ENCODE data around the gene SPDYE16. TPM values are rescaled to one million over a fixed set of nuclear protein-coding genes. Genes with fewer than 3 reads are reported as not detected.
A peak's percentile ranks its signal among the peaks of the same experiment; 100 is the strongest.

The SPDYE16 gene
- total and polyA plus RNA-seq, 2 experiments from 2014 or later, result 0.55 TPM; not detected in 1

DNA sequence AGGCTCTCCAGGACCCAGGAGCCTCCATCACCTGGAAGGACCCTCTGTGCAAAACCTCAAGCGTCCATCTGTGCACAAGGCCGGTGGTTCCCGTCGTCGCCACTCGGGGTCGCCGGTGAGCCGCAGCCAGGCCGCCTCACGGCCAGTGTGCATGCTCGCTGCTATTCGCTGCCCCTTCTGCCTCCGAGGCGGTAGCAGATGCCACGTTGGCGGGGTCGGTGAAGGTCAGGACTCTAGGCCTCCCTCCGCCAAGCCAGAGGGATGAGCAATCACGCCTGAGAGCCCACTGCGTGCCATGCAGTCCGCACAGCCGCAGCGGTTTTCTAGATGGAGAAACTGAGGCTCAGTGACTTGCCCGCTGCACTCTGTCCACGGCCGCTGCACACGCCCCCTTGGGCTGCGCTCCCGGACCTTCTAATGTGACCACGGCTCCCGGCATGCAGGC is 27.1 kb downstream of the SPDYE16 start:
- Histone ChIP-seq H3K27ac (ENCODE audit: low read depth) (no peak overlapping the region), H4K20me1 (replicated peaks; ENCODE audit: insufficient read depth) (no peaks in the 10 kb centered on the region), H3K27me3 (ENCODE audit: insufficient read depth) (no peaks in the 10 kb centered on the region), H3K79me2 (replicated peaks; ENCODE audit: insufficient read depth) (no peaks in the 10 kb centered on the region), H3K4me2 (no peak overlapping the region), H3K4me3 (no peak overlapping the region), H3K36me3 (ENCODE audit: insufficient read depth) (no peaks in the 10 kb centered on the region), H3K9me2 (ENCODE audit: insufficient read depth) (no peaks in the 10 kb centered on the region), H2AFZ (peak overlapping the region; percentile 72; the same call in 1 of the 2 replicates), H3F3A (replicated peaks; ENCODE audit: low read depth) (no peaks in the 10 kb centered on the region), H3K4me1 (ENCODE audit: insufficient read depth) (no peaks in the 10 kb centered on the region)
- ATAC-seq (peak; percentile 61), DNase-seq (ENCODE audit: low spot score) (peak; percentile 58)
- H3K27me3 Mint-ChIP-seq (ENCODE audit: insufficient read depth, low read depth, poor library complexity), result peaks cover 7% of the 10 kb centered on the region
- H3K36me3 Mint-ChIP-seq (ENCODE audit: low read depth), result no peaks in the 10 kb centered on the region
- no peak overlapping the region for H3K27ac Mint-ChIP-seq
- TF ChIP-seq ZNF462 (CRISPR knock-in tag; IDR thresholded peaks at IDR 0.05) (no peak), ZNF114 (CRISPR knock-in tag; IDR thresholded peaks at IDR 0.05) (no peak), EZH2phosphoT487 (IDR thresholded peaks at IDR 0.05; ENCODE audit: unreplicated experiment) (no peak), EZH2 (IDR thresholded peaks at IDR 0.05; ENCODE audit: low read depth, unreplicated experiment) (no peak), POLR2AphosphoS5 (IDR thresholded peaks at IDR 0.05; ENCODE audit: low read depth) (no peak), STAT1 (IDR thresholded peaks at IDR 0.05; ENCODE audit: unreplicated experiment) (no peak)
- TF ChIP-seq, protein P1, sequence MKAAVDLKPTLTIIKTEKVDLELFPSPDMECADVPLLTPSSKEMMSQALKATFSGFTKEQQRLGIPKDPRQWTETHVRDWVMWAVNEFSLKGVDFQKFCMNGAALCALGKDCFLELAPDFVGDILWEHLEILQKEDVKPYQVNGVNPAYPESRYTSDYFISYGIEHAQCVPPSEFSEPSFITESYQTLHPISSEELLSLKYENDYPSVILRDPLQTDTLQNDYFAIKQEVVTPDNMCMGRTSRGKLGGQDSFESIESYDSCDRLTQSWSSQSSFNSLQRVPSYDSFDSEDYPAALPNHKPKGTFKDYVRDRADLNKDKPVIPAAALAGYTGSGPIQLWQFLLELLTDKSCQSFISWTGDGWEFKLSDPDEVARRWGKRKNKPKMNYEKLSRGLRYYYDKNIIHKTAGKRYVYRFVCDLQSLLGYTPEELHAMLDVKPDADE (IDR thresholded peaks at IDR 0.05), result no peak
- TF ChIP-seq, protein P2, sequence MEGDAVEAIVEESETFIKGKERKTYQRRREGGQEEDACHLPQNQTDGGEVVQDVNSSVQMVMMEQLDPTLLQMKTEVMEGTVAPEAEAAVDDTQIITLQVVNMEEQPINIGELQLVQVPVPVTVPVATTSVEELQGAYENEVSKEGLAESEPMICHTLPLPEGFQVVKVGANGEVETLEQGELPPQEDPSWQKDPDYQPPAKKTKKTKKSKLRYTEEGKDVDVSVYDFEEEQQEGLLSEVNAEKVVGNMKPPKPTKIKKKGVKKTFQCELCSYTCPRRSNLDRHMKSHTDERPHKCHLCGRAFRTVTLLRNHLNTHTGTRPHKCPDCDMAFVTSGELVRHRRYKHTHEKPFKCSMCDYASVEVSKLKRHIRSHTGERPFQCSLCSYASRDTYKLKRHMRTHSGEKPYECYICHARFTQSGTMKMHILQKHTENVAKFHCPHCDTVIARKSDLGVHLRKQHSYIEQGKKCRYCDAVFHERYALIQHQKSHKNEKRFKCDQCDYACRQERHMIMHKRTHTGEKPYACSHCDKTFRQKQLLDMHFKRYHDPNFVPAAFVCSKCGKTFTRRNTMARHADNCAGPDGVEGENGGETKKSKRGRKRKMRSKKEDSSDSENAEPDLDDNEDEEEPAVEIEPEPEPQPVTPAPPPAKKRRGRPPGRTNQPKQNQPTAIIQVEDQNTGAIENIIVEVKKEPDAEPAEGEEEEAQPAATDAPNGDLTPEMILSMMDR (conservative IDR thresholded peaks at IDR 0.05; ENCODE audit: low read depth in 2 of 2), result peak; percentile 42 to 90
- H3K9me3 Mint-ChIP-seq, result no peaks in the 10 kb centered on the region
- no peak overlapping the region for H3K4me3 Mint-ChIP-seq
- H3K4me1 Mint-ChIP-seq, result peaks cover 3% of the 10 kb centered on the region

All from GM23338 (cell line).